Panc1 (cell line): ENCODE results near the gene GRIP2. TPM values are rescaled to one million over a fixed set of nuclear protein-coding genes. Genes with fewer than 3 reads are reported as not detected.

Experiments used
- ATAC-seq: fragments of 200-7000 bp; cut with Tn5 transposase; 2 replicates; pipeline ENCODE4 v1.9.1; 2020; ENCODE audit warnings: mild to moderate bottlenecking, moderate library complexity
- BruUV-seq: library from RNA; stranded (reverse); fragments of 400-500 nt; replicated peaks from 2 replicates; lab custom pipeline; 2021; lab: Mats Ljungman, UMichigan
- CTCF ChIA-PET: fragments of 300-600 bp; sonication (Branson Sonifier 250); formaldehyde crosslinking; loops from one replicate; lab custom pipeline; 2022; ENCODE audit warnings: antibody characterized with exemption; lab: Charles Lee
- POLR2A ChIA-PET: fragments of 300-600 bp; sonication (Branson Sonifier 250); formaldehyde crosslinking; loops from one replicate; lab custom pipeline; 2022; ENCODE audit warnings: antibody characterized with exemption; lab: Charles Lee
- DNase-seq: peaks from one replicate; pipeline ENCODE4 v3.0.0-alpha.2; 2010; ENCODE audit warnings: low read depth, low spot score
- H3K27ac ChIP-seq: 2 replicates; pipeline ENCODE4 v1.5.1; 2011; ENCODE audit warnings: mild to moderate bottlenecking, low read length, inconsistent platforms
- H3K27me3 ChIP-seq: fragments of 200-500 bp; sonication (Bioruptor generic); 2 replicates; pipeline ENCODE4 v1.6.0; 2014; ENCODE audit warnings: low read length, inconsistent platforms; ENCODE audit not compliant: control insufficient read depth, insufficient read depth
- H3K36me3 ChIP-seq: fragments of 200-500 bp; sonication (Bioruptor generic); 2 replicates; pipeline ENCODE4 v1.5.1; 2014; ENCODE audit warnings: inconsistent platforms, mild to moderate bottlenecking, low read length, moderate library complexity; ENCODE audit not compliant: control insufficient read depth, insufficient read depth
- H3K4me1 ChIP-seq: 2 replicates; pipeline ENCODE4 v1.5.1; 2011; ENCODE audit warnings: inconsistent platforms, mild to moderate bottlenecking, low read length, moderate library complexity; ENCODE audit not compliant: control insufficient read depth, insufficient read depth
- H3K4me3 ChIP-seq, 2 experiments: 2 replicates each; pipeline ENCODE4 v1.5.1; 2011 to 2012; ENCODE audit warnings: low read depth in 2 of 2, low read length in 2 of 2, mild to moderate bottlenecking in 2 of 2, inconsistent platforms in 1 of 2, moderate library complexity in 1 of 2
- H3K9me3 ChIP-seq: fragments of 200-500 bp; sonication (Bioruptor generic); 2 replicates; pipeline ENCODE4 v1.5.1; 2014; ENCODE audit warnings: low read depth, mild to moderate bottlenecking, inconsistent platforms, low read length, moderate library complexity; ENCODE audit not compliant: control insufficient read depth, insufficient read depth
- POLR2AphosphoS5 ChIP-seq: IDR thresholded peaks from 2 replicates; pipeline ENCODE4 v1.6.1; 2012; ENCODE audit warnings: mild to moderate bottlenecking, low read depth, low read length, moderate library complexity
- SIN3A ChIP-seq: IDR thresholded peaks from 2 replicates; pipeline ENCODE4 v1.6.1; 2012; ENCODE audit warnings: low read depth, mild to moderate bottlenecking, low read length, moderate library complexity, borderline replicate concordance; ENCODE audit not compliant: insufficient read depth
- TCF7L2 ChIP-seq: IDR thresholded peaks from 2 replicates; pipeline ENCODE4 v1.6.1; 2011; ENCODE audit warnings: mild to moderate bottlenecking, low read depth, low read length, inconsistent platforms
- in situ Hi-C: cut with HindIII; loops from 2 replicates; pipeline ENCODE4 v1.10.0; 2016; ENCODE audit warnings: low sequenced_read_pairs, low pct_unique_long_range_greater_than_20kb
- intact Hi-C: fragments of 100-400 bp; cut with micrococcal nuclease; formaldehyde crosslinking; loops from one replicate; pipeline ENCODE4 v1.10.0; 2022; ENCODE audit not compliant: unreplicated experiment
- total RNA-seq: library from RNA; stranded (reverse); gene quantifications from one replicate; pipeline ENCODE4 v1.2.1, GENCODE V29; 2021; ENCODE audit not compliant: unreplicated experiment
- TF ChIP-seq, protein P1 (sequence below): fragments of 450-650 bp; IDR thresholded peaks from 2 replicates; pipeline ENCODE4 v1.5.1; 2017; ENCODE audit warnings: mild to moderate bottlenecking
- TF ChIP-seq, protein P2 (sequence below), 2 experiments: IDR thresholded peaks; 2 replicates each; pipeline ENCODE4 v1.6.1; 2011 to 2012; ENCODE audit warnings: low read depth in 2 of 2, control low read depth in 1 of 2, low read length in 1 of 2, mild to moderate bottlenecking in 1 of 2, moderate library complexity in 1 of 2; ENCODE audit not compliant: insufficient read depth in 1 of 2

Gene GRIP2
- total RNA-seq, 1 experiment from 2014 or later: 6.5 TPM

DNA sequence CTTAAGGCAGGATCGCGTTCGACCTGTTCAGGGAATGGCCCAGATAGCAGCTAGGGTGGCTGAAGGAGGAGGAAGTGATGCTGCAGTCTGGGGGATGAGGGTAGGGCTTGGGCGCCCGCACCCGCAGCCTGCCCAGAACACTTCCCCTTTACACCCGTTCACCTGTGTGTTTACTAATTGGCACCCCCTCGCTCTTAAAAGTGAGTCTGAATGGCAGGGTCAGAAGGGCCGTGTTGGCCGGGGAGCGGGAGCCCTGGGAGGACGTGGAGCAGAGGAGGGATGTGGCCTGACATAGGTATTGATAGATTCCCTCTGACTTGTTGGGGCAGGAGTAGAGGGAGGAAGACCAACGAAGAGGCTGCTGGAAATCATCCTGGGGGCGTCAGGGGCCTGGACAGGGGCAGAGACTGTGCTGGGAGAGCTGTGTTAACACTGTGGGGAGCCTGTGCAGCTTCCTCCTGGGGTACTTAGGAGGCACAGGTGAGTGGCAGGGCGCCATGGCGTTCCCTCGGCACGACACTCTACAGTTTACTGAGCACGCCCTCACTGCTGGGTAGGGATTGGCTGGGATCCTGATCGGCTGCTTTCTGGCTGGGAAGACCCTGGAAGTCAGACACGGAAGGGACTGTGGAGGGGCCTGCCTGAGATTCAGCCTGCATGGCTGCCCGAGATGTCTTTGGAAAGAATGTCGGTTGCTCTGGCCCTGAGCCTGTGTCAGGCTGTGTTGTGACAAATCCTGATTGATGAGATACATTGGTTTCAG lies 86.1 kb downstream of the GRIP2 start:
- no peaks in the 10 kb centered on the region; the same call in 1 of the 2 replicates for H3K36me3 ChIP-seq
- intact Hi-C loops (loop anchor here (10.0 kb wide), 1 partner anchor 49 kb away; the partner anchor contains the start of gene SLC6A6), in situ Hi-C loops (no loop called here)
- no peak overlapping the region for H3K4me3 ChIP-seq
- CTCF ChIA-PET: no interaction called here
- TSS peak; percentile 10 for BruUV-seq
- H3K4me1 ChIP-seq: peaks cover 68% of the 10 kb centered on the region
- DNase-seq (no peak), ATAC-seq (no peak)
- H3K9me3 ChIP-seq: no peaks in the 10 kb centered on the region
- TF ChIP-seq SIN3A (no peak), TCF7L2 (no peak), POLR2AphosphoS5 (no peak)
- TF ChIP-seq, protein P1, sequence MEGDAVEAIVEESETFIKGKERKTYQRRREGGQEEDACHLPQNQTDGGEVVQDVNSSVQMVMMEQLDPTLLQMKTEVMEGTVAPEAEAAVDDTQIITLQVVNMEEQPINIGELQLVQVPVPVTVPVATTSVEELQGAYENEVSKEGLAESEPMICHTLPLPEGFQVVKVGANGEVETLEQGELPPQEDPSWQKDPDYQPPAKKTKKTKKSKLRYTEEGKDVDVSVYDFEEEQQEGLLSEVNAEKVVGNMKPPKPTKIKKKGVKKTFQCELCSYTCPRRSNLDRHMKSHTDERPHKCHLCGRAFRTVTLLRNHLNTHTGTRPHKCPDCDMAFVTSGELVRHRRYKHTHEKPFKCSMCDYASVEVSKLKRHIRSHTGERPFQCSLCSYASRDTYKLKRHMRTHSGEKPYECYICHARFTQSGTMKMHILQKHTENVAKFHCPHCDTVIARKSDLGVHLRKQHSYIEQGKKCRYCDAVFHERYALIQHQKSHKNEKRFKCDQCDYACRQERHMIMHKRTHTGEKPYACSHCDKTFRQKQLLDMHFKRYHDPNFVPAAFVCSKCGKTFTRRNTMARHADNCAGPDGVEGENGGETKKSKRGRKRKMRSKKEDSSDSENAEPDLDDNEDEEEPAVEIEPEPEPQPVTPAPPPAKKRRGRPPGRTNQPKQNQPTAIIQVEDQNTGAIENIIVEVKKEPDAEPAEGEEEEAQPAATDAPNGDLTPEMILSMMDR: no peak
- TF ChIP-seq, protein P2, sequence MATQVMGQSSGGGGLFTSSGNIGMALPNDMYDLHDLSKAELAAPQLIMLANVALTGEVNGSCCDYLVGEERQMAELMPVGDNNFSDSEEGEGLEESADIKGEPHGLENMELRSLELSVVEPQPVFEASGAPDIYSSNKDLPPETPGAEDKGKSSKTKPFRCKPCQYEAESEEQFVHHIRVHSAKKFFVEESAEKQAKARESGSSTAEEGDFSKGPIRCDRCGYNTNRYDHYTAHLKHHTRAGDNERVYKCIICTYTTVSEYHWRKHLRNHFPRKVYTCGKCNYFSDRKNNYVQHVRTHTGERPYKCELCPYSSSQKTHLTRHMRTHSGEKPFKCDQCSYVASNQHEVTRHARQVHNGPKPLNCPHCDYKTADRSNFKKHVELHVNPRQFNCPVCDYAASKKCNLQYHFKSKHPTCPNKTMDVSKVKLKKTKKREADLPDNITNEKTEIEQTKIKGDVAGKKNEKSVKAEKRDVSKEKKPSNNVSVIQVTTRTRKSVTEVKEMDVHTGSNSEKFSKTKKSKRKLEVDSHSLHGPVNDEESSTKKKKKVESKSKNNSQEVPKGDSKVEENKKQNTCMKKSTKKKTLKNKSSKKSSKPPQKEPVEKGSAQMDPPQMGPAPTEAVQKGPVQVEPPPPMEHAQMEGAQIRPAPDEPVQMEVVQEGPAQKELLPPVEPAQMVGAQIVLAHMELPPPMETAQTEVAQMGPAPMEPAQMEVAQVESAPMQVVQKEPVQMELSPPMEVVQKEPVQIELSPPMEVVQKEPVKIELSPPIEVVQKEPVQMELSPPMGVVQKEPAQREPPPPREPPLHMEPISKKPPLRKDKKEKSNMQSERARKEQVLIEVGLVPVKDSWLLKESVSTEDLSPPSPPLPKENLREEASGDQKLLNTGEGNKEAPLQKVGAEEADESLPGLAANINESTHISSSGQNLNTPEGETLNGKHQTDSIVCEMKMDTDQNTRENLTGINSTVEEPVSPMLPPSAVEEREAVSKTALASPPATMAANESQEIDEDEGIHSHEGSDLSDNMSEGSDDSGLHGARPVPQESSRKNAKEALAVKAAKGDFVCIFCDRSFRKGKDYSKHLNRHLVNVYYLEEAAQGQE (IDR thresholded peaks at IDR 0.05; ENCODE audit: insufficient read depth in 1 of 2, low read depth in 2 of 2, low read length in 1 of 2): no peak
- peak overlapping the region; percentile 81 for H3K27ac ChIP-seq
- POLR2A ChIA-PET: no interaction called here
- H3K27me3 ChIP-seq: no peaks in the 10 kb centered on the region

- no peak overlapping the region for H3K4me3 ChIP-seq
Measured at GRCh38 chr3:14452740-14453710, 87.1 kb downstream of the GRIP2 start.

More at GRCh38 chr3:14452740-14453710, 87.1 kb downstream of the GRIP2 start:
- peaks cover 58% of the 10 kb centered on the region for H3K4me1 ChIP-seq
- no peak for DNase-seq
- no TSS peak for BruUV-seq
- no peaks in the 10 kb centered on the region for H3K9me3 ChIP-seq
- POLR2A ChIA-PET: interaction anchor here (0.6 kb wide), 1 partner anchor 13 kb away, joined by 3 read pairs; no protein-coding TSS in a partner anchor
- intact Hi-C loops: loop anchor here (10.0 kb wide), 1 partner anchor 48 kb away; the partner anchor contains the start of gene SLC6A6
- CTCF ChIA-PET: interaction anchor here (1.8 kb wide), 1 partner anchor 249 kb away, joined by 7 read pairs; no protein-coding TSS in a partner anchor
- TF ChIP-seq, protein P1: no peak
- TF ChIP-seq POLR2AphosphoS5 (peak; percentile 79; the same call in 1 of the 2 replicates), SIN3A (no peak), TCF7L2 (peak; percentile 97)
- TF ChIP-seq, protein P2 (IDR thresholded peaks at IDR 0.05; ENCODE audit: insufficient read depth in 1 of 2, low read depth in 2 of 2, low read length in 1 of 2): no peak
- no peaks in the 10 kb centered on the region for H3K27me3 ChIP-seq
- in situ Hi-C loops: no loop called here
- peak; percentile 85 for ATAC-seq
- peak overlapping the region; percentile 81 for H3K27ac ChIP-seq
- H3K36me3 ChIP-seq: no peaks in the 10 kb centered on the region; the same call in none of the 2 replicates
